Activated CD8-positive, alpha-beta memory T cell treated with anti-CD3 and anti-CD28 coated beads for 4 hours (primary cell): Measurements from ENCODE around the gene ADAM11.

ENCODE experiments used
- DNase-seq, 2 donors: peaks; one replicate each; pipeline ENCODE4 v3.0.0-alpha.2; 2020; ENCODE audit warnings: low read depth in 2 of 2

The ADAM11 gene

DNA sequence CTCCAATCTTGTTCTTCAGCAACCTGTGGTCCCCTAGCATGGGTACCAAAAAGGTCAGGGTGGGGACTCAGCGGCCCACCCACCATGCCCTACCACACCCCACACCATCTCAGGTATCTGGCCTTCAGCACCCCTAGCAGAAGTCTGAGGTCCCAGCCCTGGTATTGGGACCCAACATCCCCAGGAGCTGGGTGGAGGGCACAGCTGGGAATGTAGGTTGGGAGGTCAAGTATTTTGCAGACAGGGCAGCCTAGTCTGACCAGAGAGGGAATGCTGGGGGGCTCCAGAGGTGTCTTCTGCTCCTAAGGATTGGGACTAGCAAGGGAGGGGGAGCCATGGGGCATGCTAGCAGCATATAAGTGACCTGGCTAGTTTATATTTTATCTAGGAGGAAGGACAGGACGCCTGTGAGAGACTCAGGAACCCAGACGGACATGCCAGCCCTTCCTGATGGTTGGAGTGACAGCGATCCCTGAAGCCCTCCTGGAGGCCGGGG, 822 bp upstream of the ADAM11 start:
- DNase-seq = no peak

DNA sequence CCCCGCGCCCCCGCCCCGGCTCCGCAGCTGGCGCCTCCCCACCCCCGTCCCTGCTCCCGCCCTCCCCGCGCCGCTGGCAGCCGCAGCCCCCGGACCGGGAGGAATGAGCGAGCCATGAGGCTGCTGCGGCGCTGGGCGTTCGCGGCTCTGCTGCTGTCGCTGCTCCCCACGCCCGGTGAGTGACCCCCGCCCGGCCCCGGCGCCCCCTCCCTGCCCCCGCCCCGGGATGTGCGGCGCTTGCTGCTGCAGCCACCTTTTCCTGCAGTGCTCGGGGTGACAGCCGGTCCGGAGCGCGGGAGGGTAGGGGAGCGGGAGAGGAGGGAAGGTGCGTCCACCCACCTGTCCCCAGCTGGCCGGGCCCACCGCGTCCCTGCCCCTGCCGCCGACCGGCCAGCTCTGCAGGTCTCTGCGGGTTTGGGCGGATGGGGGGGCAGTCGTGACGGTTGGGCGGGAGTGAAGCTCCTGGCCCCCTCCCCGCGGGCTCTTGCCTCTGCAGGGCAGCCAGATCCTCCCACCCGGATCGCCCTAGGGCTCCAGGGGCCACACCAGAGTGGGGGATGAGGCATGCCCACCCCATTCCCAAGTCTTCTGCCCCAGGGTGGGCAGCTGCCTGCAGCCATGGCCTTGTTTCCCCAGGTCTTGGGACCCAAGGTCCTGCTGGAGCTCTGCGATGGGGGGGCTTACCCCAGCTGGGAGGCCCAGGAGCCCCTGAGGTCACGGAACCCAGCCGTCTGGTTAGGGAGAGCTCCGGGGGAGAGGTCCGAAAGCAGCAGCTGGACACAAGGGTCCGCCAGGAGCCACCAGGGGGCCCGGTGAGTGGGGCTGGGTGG, 513 bp downstream of the ADAM11 start:
- no peak for DNase-seq

DNA sequence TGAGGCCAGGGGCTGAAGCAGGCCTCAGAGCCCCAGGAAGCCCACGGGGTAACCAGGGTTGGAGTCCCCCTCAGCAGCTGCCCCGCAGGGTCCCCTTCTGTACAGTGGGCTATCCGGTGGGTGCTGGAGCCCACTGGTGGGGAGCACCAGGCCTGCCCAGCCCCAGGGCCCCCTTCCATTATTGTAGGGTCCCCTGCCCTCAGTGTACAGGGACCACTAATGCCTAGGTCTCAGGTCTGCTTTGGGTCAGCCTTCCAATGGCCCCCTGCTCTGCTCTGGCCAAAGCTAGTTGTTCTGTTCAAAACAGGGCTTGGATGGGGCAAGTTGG, 1.1 kb downstream of the ADAM11 start:
- DNase-seq = no peak

DNA sequence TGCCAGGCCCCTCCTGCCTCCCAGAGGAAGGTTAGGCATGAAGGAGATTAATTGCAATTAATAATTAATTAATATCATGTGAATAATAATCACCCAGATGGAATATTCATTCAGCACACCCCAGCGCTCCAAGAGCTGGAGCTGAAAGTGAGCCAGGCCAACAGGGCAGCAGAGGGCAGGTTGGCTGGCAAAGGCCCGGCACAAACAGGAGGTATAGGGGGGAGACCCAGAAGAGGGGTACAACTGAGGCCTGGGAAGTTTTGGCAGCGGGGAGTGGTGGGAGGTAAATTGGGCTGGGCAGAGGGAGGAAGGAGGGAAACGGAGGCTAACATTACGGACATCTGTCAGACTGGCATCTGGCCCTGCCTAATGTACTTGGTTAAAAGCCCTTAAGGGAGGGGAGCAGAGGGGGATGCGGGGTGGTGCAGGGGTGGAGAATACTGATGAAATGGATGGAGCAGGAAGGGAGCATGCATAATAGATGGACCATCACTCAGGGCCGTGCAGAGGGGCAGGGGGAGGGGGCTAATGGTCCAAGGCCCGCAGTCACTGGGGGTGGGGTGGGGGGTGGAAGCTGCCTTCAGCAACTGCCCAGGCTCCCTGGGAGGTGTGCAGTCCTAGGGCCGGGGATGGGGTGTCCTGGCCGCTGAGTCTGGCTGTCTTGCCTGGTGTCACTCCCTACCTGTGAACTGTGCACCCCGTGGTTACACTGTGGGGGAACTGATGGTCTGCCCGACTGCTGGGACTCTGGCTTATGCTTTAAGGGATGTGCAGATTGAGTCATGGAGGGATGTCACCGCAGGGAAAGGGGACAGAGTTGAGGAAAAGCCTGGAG, 1.9 kb downstream of the ADAM11 start:
- DNase-seq = no peak

DNA sequence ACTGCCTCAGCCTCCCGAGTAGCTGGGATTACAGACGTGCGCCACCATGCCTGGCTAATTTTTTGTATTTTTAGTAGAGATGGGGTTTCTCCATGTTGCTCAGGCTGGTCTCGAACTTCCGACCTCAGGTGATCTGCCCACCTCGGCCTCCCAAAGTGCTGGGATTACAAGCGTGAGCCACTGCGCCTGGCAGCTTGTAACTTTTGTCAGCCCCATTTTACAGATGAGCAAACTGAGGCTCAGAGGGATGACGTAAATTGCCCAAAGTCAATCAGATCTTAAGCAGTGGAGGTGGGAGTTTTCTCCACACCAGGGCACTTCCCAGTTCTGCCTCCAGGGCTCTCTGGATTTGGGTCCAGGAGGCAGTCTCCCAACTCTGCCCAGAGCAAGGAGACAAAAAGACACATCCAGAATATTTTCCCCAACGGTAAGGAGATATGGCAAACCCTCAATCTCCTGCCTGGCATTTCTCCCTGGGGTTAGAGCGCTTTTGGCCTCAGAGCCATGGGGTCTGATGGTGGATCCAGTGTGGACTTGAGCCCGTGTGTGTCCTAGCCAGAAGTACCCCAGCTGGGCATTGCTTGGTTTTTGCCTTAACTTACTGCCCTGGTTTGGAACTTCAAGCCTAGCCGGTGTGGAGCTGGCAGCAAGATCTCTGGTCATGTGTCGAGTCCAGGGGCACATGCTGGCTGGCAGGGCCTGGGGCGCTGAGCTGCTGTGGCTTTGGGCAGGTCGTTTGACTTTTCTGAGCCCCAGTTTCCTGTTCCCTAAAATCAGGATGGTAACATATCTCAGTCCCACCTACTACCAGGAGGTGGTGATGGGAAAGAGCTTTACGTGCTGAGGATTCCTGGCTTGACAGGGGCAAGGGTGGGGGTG, 3.4 kb downstream of the ADAM11 start:
- no peak for DNase-seq

DNA sequence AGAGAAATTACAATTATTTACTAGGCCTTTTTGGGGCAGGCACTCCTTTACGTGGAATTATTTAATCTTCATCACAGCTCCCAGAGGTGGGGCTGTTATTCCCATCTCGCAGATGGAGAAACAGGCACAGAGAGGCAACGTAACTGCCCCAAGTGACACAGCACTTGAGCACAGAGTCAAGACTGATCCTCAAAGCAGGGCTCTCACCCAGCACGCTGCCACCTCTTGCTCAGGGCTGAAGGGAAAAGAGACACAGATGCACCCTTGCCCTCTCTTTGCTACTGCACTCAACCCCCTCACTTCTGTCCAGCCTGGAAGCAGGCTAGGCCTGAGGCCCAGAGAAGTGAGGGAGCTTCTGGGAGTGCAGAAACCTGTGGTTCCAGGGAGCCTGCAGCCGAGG, 4.4 kb downstream of the ADAM11 start:
- no peak for DNase-seq

DNA sequence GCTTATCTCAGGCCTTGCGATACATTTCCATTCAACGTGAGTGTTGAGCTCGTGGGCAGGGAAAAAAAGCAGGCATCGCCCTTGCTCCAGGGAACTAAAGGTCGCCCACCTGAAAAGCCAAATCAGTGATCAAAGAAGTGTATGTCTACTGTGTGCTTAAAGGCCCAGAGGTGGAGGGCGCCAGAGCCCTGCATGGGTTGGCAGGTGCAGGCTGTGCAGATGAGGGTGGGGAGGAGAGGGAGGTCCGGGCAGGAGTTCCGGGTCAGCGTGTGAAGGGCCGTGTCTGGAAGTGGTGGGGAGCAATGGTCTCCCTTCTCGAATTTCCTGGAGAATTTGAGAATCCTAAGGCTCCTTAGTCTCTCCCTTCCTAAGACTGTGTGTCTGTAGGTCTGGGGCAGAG, 7.2 kb downstream of the ADAM11 start:
- no peak for DNase-seq

DNA sequence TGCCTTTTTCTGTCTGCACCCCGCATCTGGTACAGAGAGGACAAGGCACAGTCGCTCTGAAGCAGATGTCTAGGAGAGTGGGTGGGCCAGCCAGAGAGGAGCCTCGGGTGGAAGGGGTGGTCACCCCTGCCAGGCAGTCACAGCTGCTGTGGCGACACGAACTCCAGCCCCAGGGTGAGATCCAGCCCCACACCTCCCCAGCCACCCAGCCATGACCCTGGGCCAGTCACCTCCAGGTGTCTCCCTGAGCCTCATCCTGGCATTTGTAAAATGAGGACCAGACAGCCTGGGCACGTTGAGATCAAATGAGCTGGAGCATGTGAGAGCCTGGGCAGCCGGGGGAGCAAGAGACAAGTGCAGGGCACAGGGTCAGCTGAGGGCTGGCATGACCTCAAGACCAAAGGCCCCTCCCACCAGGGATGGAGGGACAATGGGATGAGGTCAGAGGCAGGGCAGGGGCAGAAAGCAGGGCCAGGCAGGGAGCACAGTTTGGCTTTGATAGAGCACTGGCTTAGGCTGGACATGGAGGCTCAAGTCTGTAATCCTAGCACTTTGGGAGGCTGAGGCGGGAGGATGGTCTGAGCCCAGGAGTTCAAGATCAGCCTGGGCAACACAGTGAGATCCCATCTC, 7.7 kb downstream of the ADAM11 start:
- DNase-seq = no peak

DNA sequence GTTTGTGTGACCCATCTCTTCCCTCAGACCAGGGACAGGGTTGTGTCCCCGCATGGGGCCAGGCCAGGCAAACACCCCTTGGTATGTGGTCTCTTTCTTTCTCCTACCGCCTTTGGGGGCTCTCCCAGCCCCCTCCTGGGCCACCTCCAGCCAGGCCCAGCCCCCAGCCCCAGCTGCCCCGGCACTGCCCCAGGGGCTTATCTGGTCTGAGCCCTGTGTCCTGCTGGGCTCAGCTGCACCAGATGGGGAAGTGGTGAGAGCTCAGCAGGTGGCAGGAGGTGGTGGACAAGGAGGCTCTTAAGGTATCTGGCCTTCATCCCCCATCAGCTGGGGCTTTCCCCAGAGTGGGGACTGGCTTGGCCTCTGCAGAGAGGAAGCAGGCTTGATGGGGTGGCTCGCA, 8.7 kb downstream of the ADAM11 start:
- DNase-seq = no peak

DNA sequence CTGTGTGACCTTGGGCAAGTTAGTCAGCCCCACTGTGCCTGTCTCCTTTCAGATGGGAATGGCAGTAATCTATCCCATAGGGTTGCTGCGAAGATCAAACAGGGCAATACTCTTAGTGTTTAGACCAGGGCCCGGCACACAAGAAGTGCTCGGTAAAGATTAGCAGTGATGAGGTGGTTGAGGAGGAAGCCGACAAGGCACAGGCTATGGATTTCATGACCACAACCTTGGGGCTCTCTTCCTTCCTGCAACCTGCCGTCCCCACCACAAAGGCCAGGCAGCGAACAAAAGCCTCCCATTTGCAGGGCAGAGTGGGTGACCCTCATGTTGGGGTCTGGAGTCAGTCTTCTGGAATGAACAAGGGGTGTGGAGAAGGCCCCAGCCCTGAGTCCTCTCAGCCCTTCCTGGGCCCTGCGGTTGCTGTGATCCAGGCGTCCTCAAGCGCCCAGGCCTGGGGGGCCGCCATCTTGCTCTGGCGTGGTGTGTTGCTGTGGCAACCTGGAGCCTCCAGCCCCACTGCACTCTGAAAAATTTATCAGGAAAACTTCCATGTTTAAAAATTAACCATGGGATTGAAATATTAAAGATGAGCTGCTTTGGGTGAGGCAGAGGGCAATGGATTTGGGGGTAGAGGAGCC, 9.8 kb downstream of the ADAM11 start:
- no peak for DNase-seq

DNA sequence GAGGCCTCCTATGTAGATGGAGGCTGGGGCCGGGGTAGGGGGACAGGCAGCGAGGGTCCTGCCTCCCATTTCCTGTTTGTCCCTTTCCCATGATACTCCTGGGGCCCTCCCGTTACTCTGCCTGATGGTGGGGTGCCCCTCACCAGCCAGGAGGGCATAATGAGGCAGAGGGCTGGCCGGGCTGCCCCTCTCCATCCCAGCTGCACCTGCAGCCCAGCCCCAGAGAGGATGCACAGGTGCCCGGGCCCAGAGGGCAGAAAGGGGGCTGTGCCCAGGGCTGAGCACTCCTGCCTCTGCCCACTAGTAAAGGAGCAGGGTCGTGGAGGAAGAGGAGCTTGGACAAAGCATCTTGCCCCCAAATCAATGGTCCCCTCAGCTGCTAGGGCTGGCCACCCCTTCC, 10.4 kb downstream of the ADAM11 start:
- no peak for DNase-seq

DNA sequence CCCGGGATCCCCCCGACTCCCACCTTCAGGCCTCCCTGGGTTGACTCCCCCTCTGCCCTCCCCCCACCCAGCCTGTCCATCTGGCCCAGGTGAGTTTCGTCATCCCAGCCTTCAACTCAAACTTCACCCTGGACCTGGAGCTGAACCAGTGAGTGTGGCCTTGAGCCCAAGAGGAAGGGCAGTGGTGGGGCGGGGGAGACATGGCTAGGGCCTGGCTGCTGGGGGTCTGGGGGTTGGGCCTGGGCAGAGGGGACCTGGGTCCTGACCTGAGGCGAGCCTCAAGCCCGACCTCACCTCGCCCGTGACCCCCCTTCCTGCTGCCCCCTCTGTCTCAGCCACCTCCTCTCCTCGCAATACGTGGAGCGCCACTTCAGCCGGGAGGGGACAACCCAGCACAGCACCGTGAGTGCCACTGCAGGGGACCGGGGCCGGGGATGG, 10.9 kb downstream of the ADAM11 start:
- no peak for DNase-seq

DNA sequence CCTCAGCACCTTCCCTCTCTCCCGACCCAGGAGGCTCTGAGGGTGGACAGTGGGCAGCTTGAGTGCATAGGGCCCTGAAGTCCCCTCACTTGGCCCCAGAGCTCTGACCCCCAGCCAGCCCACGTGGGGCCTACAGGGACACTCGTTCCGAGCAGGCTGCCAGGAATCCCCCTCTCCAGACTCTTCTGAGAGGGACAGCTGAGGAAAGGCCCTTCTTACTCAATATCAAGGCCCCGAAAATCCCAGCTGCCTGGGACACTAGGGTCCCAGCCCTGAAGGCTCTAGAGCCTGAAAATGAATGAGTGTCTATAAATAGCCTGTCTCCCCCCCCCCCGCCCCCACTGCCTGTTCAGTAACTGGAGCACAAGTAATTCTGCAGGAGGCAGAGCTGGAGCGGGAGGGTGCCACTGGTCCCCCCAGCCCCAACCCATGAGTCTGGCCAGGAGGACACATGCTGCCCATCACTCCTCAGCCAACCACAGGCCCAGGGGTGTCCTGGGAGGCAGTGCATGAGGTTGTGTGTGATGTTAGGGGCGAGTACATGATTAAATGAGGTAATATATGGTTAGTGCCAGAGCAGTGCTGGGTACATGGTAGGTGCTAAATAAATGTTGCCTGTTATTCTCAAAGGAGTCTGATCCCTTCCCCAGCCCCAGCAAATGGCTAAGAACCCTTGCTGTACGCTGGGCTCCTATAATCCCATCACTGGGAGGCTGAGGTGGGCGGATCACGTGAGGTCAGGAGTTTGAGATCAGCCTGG, 11.6 kb downstream of the ADAM11 start:
- DNase-seq = no peak

DNA sequence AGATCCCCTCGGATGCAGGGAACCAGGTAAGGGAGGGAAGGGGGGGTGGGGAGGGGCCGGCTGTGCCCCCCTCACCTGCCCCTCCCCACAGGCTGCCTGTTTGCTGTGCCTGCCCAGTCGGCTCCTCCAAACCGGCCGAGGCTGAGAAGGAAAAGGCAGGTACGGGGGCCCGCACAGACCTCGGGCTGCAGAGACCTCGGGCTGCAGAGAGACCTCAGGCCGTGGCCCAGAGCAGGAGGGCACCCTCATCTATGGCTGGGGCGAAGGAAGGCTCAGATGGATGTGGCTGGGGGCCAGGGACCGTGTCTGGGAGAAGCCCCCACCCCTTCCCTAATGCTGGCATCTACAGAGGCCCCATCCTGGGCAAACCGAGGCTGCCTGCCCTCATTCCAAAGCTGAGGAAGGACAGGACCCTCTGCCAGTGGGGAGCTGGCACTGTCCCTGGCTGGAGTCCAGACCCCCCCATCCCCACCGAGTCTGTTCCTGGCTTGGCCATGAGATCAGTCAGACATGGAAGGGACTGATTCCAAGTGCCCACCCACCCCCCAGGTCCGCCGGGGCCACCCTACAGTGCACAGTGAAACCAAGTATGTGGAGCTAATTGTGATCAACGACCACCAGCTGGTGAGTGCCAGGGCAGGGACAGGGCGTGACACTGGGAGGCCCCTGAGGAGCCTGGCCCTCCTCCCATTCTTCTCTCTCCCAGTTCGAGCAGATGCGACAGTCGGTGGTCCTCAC, 13.7 kb downstream of the ADAM11 start:
- no peak for DNase-seq

DNA sequence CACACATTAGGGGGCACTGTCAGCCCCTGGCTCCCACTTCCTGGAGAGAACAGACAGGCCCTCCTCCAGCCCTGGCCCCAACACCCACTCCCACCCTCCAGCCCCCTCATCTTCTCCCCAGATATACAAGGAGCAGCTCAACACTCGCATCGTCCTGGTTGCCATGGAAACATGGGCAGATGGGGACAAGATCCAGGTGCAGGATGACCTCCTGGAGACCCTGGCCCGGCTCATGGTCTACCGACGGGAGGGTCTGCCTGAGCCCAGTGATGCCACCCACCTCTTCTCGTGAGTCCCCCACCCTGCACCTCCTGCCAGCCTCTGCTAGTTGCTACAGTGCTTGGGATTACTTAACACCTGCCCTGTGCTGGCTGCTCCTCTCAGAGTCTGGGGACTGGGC, 14.4 kb downstream of the ADAM11 start:
- DNase-seq = no peak

DNA sequence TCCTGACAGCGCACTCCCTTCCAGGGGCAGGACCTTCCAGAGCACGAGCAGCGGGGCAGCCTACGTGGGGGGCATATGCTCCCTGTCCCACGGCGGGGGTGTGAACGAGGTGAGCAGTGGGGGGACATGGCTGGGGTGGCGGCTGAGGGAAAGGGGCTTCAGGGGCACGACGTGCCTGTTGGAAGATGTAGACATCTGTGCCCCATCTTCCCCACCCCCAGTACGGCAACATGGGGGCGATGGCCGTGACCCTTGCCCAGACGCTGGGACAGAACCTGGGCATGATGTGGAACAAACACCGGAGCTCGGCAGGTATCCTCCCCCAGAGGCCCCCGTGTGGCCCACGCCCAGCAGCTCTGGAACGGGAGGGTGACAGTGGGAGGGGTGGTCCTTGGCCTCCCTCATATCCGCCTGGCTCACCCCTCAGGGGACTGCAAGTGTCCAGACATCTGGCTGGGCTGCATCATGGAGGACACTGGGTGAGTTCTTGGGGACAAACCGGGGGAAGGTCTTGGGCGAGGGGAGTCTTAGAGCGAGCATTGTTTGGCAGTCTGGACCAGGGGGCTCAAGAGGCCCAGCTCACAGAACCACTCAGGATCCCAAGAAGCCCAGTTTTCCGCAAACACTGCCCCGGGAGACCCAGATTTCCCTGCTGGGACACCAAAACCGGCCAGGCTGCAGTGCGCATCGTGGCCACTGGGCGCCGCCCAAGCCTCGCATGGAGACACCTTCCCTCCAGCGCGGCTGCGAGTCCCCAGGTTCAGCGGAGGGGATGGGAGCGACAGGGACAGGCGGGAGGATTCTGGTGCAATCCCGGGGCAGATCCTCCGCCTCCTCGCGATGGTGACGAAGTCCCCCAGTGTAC, 15.7 kb downstream of the ADAM11 start:
- DNase-seq = peak; percentile 70 to 75

DNA sequence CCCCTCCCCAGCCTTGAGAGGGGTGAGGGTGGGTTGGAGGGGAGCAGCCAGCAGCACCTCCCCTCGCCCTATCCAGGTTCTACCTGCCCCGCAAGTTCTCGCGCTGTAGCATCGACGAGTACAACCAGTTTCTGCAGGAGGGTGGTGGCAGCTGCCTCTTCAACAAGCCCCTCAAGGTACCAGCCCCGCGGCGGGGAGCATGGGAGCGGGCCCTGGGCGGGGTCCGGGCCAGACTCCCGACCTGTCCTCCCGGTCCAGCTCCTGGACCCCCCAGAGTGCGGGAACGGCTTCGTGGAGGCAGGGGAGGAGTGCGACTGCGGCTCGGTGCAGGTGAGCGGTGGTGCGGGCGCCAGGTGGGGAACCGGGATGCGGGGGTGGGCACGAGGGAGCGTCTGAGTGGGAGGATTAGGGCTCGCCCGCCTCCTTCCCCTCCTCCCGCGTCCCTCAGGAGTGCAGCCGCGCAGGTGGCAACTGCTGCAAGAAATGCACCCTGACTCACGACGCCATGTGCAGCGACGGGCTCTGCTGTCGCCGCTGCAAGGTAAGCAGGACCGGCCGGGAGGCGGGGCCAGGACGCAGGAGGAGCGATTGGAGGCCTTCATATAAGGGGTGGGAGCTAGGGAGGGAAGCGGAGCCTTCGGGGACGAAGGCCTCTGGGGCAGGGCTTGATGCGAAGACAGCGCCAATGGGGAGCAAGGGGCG, 16.5 kb downstream of the ADAM11 start:
- DNase-seq = peak; percentile 95 to 97
